ENCODE data around the gene GFAP.

Gene GFAP

GRCh38 chr17:44887971-44888954, 27.0 kb downstream of the GFAP start:
- Histone ChIP-seq H3K4me1 (ENCODE audit: control insufficient read depth, insufficient read depth, low read length) (peaks cover 3% of the 10 kb centered on the region), H3K9me3 (ENCODE audit: control insufficient read depth, low read length) (no peaks in the 10 kb centered on the region), H3K27me3 (replicated peaks; ENCODE audit: control insufficient read depth, insufficient read depth, low read length) (no peaks in the 10 kb centered on the region), H3K4me3 (ENCODE audit: low read length) (no peak overlapping the region), H3K36me3 (ENCODE audit: control insufficient read depth, insufficient read depth, low read length, severe bottlenecking) (peaks cover 63% of the 10 kb centered on the region), H3K9ac (ENCODE audit: low read length) (no peak overlapping the region)
- no peak for DNase-seq (ENCODE audit: low read depth)

- Histone ChIP-seq H3K9ac (ENCODE audit: low read length) (no peak overlapping the region), H3K9me3 (ENCODE audit: control insufficient read depth, low read length) (no peaks in the 10 kb centered on the region), H3K36me3 (ENCODE audit: control insufficient read depth, insufficient read depth, low read length, severe bottlenecking) (peaks cover 66% of the 10 kb centered on the region), H3K4me1 (ENCODE audit: control insufficient read depth, insufficient read depth, low read length) (peaks cover 3% of the 10 kb centered on the region), H3K27me3 (replicated peaks; ENCODE audit: control insufficient read depth, insufficient read depth, low read length) (no peaks in the 10 kb centered on the region), H3K4me3 (ENCODE audit: low read length) (no peak overlapping the region)
- no peak for DNase-seq (ENCODE audit: low read depth)
These were observed 28.3 kb downstream of the GFAP start for GRCh38 chr17:44887016-44887415.

- Histone ChIP-seq H3K36me3 (ENCODE audit: control insufficient read depth, insufficient read depth, low read length, severe bottlenecking) (peaks cover 72% of the 10 kb centered on the region), H3K9ac (ENCODE audit: low read length) (no peak overlapping the region), H3K4me1 (ENCODE audit: control insufficient read depth, insufficient read depth, low read length) (peaks cover 3% of the 10 kb centered on the region), H3K27me3 (replicated peaks; ENCODE audit: control insufficient read depth, insufficient read depth, low read length) (no peaks in the 10 kb centered on the region), H3K9me3 (ENCODE audit: control insufficient read depth, low read length) (no peaks in the 10 kb centered on the region), H3K4me3 (ENCODE audit: low read length) (no peak overlapping the region)
- no peak for DNase-seq (ENCODE audit: low read depth)
These were observed 30.4 kb downstream of the GFAP start for GRCh38 chr17:44884941-44885340.

- Histone ChIP-seq H3K27me3 (replicated peaks; ENCODE audit: control insufficient read depth, insufficient read depth, low read length) (no peaks in the 10 kb centered on the region), H3K4me1 (ENCODE audit: control insufficient read depth, insufficient read depth, low read length) (no peaks in the 10 kb centered on the region), H3K9ac (ENCODE audit: low read length) (no peak overlapping the region), H3K36me3 (ENCODE audit: control insufficient read depth, insufficient read depth, low read length, severe bottlenecking) (peaks cover 85% of the 10 kb centered on the region), H3K9me3 (ENCODE audit: control insufficient read depth, low read length) (no peaks in the 10 kb centered on the region), H3K4me3 (ENCODE audit: low read length) (no peak overlapping the region)
- no peak for DNase-seq (ENCODE audit: low read depth)
These were observed 34.2 kb downstream of the GFAP start for GRCh38 chr17:44881145-44881544.

GRCh38 chr17:44880062-44880461, 35.2 kb downstream of the GFAP start:
- Histone ChIP-seq H3K9me3 (ENCODE audit: control insufficient read depth, low read length) (no peaks in the 10 kb centered on the region), H3K4me1 (ENCODE audit: control insufficient read depth, insufficient read depth, low read length) (no peaks in the 10 kb centered on the region), H3K36me3 (ENCODE audit: control insufficient read depth, insufficient read depth, low read length, severe bottlenecking) (peaks cover 82% of the 10 kb centered on the region), H3K9ac (ENCODE audit: low read length) (no peak overlapping the region), H3K4me3 (ENCODE audit: low read length) (no peak overlapping the region), H3K27me3 (replicated peaks; ENCODE audit: control insufficient read depth, insufficient read depth, low read length) (no peaks in the 10 kb centered on the region)
- DNase-seq (ENCODE audit: low read depth) = no peak

GRCh38 chr17:44879376-44879775, 35.9 kb downstream of the GFAP start:
- DNase-seq (ENCODE audit: low read depth) = no peak
- H3K9ac ChIP-seq (ENCODE audit: low read length) = no peak overlapping the region

GRCh38 chr17:44878627-44879221, 36.6 kb downstream of the GFAP start:
- Histone ChIP-seq H3K9ac (ENCODE audit: low read length) (no peak overlapping the region), H3K4me3 (ENCODE audit: low read length) (no peak overlapping the region), H3K4me1 (ENCODE audit: control insufficient read depth, insufficient read depth, low read length) (no peaks in the 10 kb centered on the region), H3K9me3 (ENCODE audit: control insufficient read depth, low read length) (no peaks in the 10 kb centered on the region), H3K36me3 (ENCODE audit: control insufficient read depth, insufficient read depth, low read length, severe bottlenecking) (peaks cover 81% of the 10 kb centered on the region), H3K27me3 (replicated peaks; ENCODE audit: control insufficient read depth, insufficient read depth, low read length) (no peaks in the 10 kb centered on the region)
- DNase-seq (ENCODE audit: low read depth) = peak; percentile 78

More at GRCh38 chr17:44879376-44879775, 35.9 kb downstream of the GFAP start:
- Histone ChIP-seq H3K4me1 (ENCODE audit: control insufficient read depth, insufficient read depth, low read length) (no peaks in the 10 kb centered on the region), H3K27me3 (replicated peaks; ENCODE audit: control insufficient read depth, insufficient read depth, low read length) (no peaks in the 10 kb centered on the region), H3K36me3 (ENCODE audit: control insufficient read depth, insufficient read depth, low read length, severe bottlenecking) (peaks cover 81% of the 10 kb centered on the region), H3K9me3 (ENCODE audit: control insufficient read depth, low read length) (no peaks in the 10 kb centered on the region), H3K4me3 (ENCODE audit: low read length) (no peak overlapping the region)

- Histone ChIP-seq H3K4me3 (ENCODE audit: low read length) (no peak overlapping the region), H3K36me3 (ENCODE audit: control insufficient read depth, insufficient read depth, low read length, severe bottlenecking) (peaks cover 78% of the 10 kb centered on the region), H3K9me3 (ENCODE audit: control insufficient read depth, low read length) (no peaks in the 10 kb centered on the region), H3K9ac (ENCODE audit: low read length) (no peak overlapping the region), H3K27me3 (replicated peaks; ENCODE audit: control insufficient read depth, insufficient read depth, low read length) (no peaks in the 10 kb centered on the region), H3K4me1 (ENCODE audit: control insufficient read depth, insufficient read depth, low read length) (peaks cover 14% of the 10 kb centered on the region)
- DNase-seq (ENCODE audit: low read depth) = no peak
These were observed 38.2 kb downstream of the GFAP start for GRCh38 chr17:44877121-44877520.

GRCh38 chr17:44875761-44876160, 39.5 kb downstream of the GFAP start:
- Histone ChIP-seq H3K4me3 (ENCODE audit: low read length) (no peak overlapping the region), H3K36me3 (ENCODE audit: control insufficient read depth, insufficient read depth, low read length, severe bottlenecking) (peaks cover 73% of the 10 kb centered on the region), H3K9ac (ENCODE audit: low read length) (no peak overlapping the region), H3K9me3 (ENCODE audit: control insufficient read depth, low read length) (no peaks in the 10 kb centered on the region), H3K4me1 (ENCODE audit: control insufficient read depth, insufficient read depth, low read length) (peaks cover 17% of the 10 kb centered on the region), H3K27me3 (replicated peaks; ENCODE audit: control insufficient read depth, insufficient read depth, low read length) (no peaks in the 10 kb centered on the region)
- DNase-seq (ENCODE audit: low read depth) = no peak

GRCh38 chr17:44872131-44872768, 43.0 kb downstream of the GFAP start:
- Histone ChIP-seq H3K4me3 (ENCODE audit: low read length) (no peak overlapping the region), H3K36me3 (ENCODE audit: control insufficient read depth, insufficient read depth, low read length, severe bottlenecking) (peaks cover 75% of the 10 kb centered on the region), H3K4me1 (ENCODE audit: control insufficient read depth, insufficient read depth, low read length) (peaks cover 17% of the 10 kb centered on the region), H3K9ac (ENCODE audit: low read length) (no peak overlapping the region), H3K9me3 (ENCODE audit: control insufficient read depth, low read length) (no peaks in the 10 kb centered on the region), H3K27me3 (replicated peaks; ENCODE audit: control insufficient read depth, insufficient read depth, low read length) (no peaks in the 10 kb centered on the region)
- no peak for DNase-seq (ENCODE audit: low read depth)

GRCh38 chr17:44871556-44871955, 43.7 kb downstream of the GFAP start:
- no peak for DNase-seq (ENCODE audit: low read depth)
- Histone ChIP-seq H3K36me3 (ENCODE audit: control insufficient read depth, insufficient read depth, low read length, severe bottlenecking) (peaks cover 74% of the 10 kb centered on the region), H3K9me3 (ENCODE audit: control insufficient read depth, low read length) (no peaks in the 10 kb centered on the region), H3K4me1 (ENCODE audit: control insufficient read depth, insufficient read depth, low read length) (peaks cover 17% of the 10 kb centered on the region), H3K4me3 (ENCODE audit: low read length) (no peak overlapping the region), H3K27me3 (replicated peaks; ENCODE audit: control insufficient read depth, insufficient read depth, low read length) (no peaks in the 10 kb centered on the region), H3K9ac (ENCODE audit: low read length) (no peak overlapping the region)

All from adipocyte (in vitro differentiated cells).